ENCODE results near the gene B3GALT6.

Gene B3GALT6

GRCh38 chr1:1253314-1253713 lies 21.3 kb downstream of the B3GALT6 start:
- Mint-ChIP-seq H3K27ac (no peak overlapping the region), H3K27me3 (no peaks in the 10 kb centered on the region), H3K9me3 (no peaks in the 10 kb centered on the region), H3K36me3 (ENCODE audit: low read depth) (peaks cover 24% of the 10 kb centered on the region), H3K4me1 (peaks cover 18% of the 10 kb centered on the region), H3K4me3 (no peak overlapping the region)
- DNase-seq (no peak), ATAC-seq (no peak)

GRCh38 chr1:1253972-1254666 lies 22.1 kb downstream of the B3GALT6 start:
- Mint-ChIP-seq H3K4me1 (peaks cover 18% of the 10 kb centered on the region), H3K27me3 (no peaks in the 10 kb centered on the region), H3K36me3 (ENCODE audit: low read depth) (peaks cover 26% of the 10 kb centered on the region), H3K9me3 (no peaks in the 10 kb centered on the region), H3K27ac (no peak overlapping the region), H3K4me3 (no peak overlapping the region)
- DNase-seq (no peak), ATAC-seq (no peak)

- DNase-seq: no peak
- Mint-ChIP-seq H3K4me3 (no peak overlapping the region), H3K9me3 (no peaks in the 10 kb centered on the region), H3K27ac (no peak overlapping the region), H3K36me3 (ENCODE audit: low read depth) (peaks cover 26% of the 10 kb centered on the region), H3K27me3 (no peaks in the 10 kb centered on the region), H3K4me1 (peaks cover 17% of the 10 kb centered on the region)
- ATAC-seq: no peak
These were observed 22.6 kb downstream of the B3GALT6 start for GRCh38 chr1:1254667-1254998.

- no peak overlapping the region for H3K4me3 Mint-ChIP-seq
- no peaks in the 10 kb centered on the region for H3K9me3 Mint-ChIP-seq
- H3K27ac Mint-ChIP-seq: no peak overlapping the region
- DNase-seq (no peak), ATAC-seq (no peak)
- no peaks in the 10 kb centered on the region for H3K27me3 Mint-ChIP-seq
- H3K4me1 Mint-ChIP-seq: peaks cover 12% of the 10 kb centered on the region
- peaks cover 31% of the 10 kb centered on the region for H3K36me3 Mint-ChIP-seq (ENCODE audit: low read depth)
These were observed 23.0 kb downstream of the B3GALT6 start for GRCh38 chr1:1255078-1255477.

GRCh38 chr1:1255611-1256010 lies 23.6 kb downstream of the B3GALT6 start:
- DNase-seq (no peak), ATAC-seq (no peak)
- Mint-ChIP-seq H3K9me3 (no peaks in the 10 kb centered on the region), H3K36me3 (ENCODE audit: low read depth) (peaks cover 31% of the 10 kb centered on the region), H3K27me3 (no peaks in the 10 kb centered on the region), H3K27ac (no peak overlapping the region), H3K4me1 (peaks cover 7% of the 10 kb centered on the region), H3K4me3 (no peak overlapping the region)

DNA sequence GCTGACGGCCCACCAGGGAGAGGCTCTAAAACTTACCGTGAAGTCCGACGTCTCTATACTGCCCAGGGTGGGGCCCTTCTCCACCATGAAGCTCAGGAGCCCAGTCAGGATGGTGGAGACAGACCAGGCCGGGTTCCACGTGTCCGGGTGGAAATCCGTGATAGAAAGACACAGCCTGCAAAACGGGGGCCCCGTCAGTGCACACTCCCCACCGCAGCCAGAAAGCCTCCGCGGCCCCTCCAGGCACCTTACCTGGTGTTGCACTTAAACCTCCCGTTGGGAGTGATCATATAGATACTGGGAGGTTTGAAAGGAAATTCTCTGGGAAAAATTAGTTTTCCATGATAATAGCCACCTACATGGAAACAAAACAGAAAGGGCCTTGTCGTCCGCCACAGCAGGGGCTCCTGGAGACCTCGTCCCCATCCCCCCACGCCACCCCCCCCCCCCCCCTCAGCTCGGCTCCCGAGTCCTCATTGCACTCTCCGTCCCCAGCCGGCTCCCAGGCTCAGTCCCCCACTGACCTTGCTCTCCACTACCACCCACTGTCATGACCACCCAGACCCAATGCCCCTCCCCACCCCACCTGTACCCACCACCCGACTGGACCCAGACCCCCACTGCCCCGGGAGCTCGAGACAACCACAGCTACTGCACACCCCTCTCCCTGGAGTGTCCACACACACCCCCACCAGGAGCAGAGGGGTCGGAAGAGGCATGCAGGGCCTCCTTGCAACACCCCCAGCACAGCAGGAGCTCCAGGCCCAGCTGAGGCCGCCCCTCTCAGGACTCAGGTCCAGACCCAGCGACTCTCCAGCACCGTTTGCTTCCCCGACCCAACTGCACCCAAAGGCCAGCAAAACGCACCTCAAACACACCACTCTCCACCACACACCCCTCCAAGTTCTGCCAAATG lies 25.2 kb downstream of the B3GALT6 start:
- H3K36me3 Mint-ChIP-seq (ENCODE audit: low read depth): peaks cover 31% of the 10 kb centered on the region
- no peaks in the 10 kb centered on the region for H3K9me3 Mint-ChIP-seq
- peaks cover 2% of the 10 kb centered on the region for H3K4me1 Mint-ChIP-seq
- H3K27ac Mint-ChIP-seq: no peak overlapping the region
- H3K4me3 Mint-ChIP-seq: no peak overlapping the region
- no peaks in the 10 kb centered on the region for H3K27me3 Mint-ChIP-seq
- ATAC-seq (no peak), DNase-seq (no peak)

- no peak for ATAC-seq
- DNase-seq: no peak
- no peak overlapping the region for H3K4me3 Mint-ChIP-seq
- H3K27me3 Mint-ChIP-seq: no peaks in the 10 kb centered on the region
- no peak overlapping the region for H3K27ac Mint-ChIP-seq
- peaks cover 29% of the 10 kb centered on the region for H3K36me3 Mint-ChIP-seq (ENCODE audit: low read depth)
- no peaks in the 10 kb centered on the region for H3K9me3 Mint-ChIP-seq
- peaks cover 2% of the 10 kb centered on the region for H3K4me1 Mint-ChIP-seq
These were observed 27.1 kb downstream of the B3GALT6 start for GRCh38 chr1:1259119-1259488.

- H3K36me3 Mint-ChIP-seq (ENCODE audit: low read depth): peaks cover 34% of the 10 kb centered on the region
- no peak for ATAC-seq
- H3K9me3 Mint-ChIP-seq: no peaks in the 10 kb centered on the region
- H3K4me3 Mint-ChIP-seq: no peak overlapping the region
- peak overlapping the region; percentile 17 for H3K27ac Mint-ChIP-seq
- H3K4me1 Mint-ChIP-seq: peaks cover 2% of the 10 kb centered on the region
- no peaks in the 10 kb centered on the region for H3K27me3 Mint-ChIP-seq
- DNase-seq: no peak
These were observed 27.5 kb downstream of the B3GALT6 start for GRCh38 chr1:1259540-1259939.

- ATAC-seq (no peak), DNase-seq (no peak)
- H3K9me3 Mint-ChIP-seq: no peaks in the 10 kb centered on the region
- H3K4me1 Mint-ChIP-seq: peaks cover 2% of the 10 kb centered on the region
- H3K36me3 Mint-ChIP-seq (ENCODE audit: low read depth): peaks cover 34% of the 10 kb centered on the region
- H3K4me3 Mint-ChIP-seq: no peak overlapping the region
- H3K27ac Mint-ChIP-seq: peak overlapping the region; percentile 17
- no peaks in the 10 kb centered on the region for H3K27me3 Mint-ChIP-seq
These were observed 28.0 kb downstream of the B3GALT6 start for GRCh38 chr1:1259951-1260600.

- H3K9me3 Mint-ChIP-seq: no peaks in the 10 kb centered on the region
- peaks cover 2% of the 10 kb centered on the region for H3K4me1 Mint-ChIP-seq
- no peak overlapping the region for H3K4me3 Mint-ChIP-seq
- H3K27ac Mint-ChIP-seq: peak overlapping the region; percentile 39
- DNase-seq (no peak), ATAC-seq (peak; percentile 8)
- H3K27me3 Mint-ChIP-seq: no peaks in the 10 kb centered on the region
- peaks cover 37% of the 10 kb centered on the region for H3K36me3 Mint-ChIP-seq (ENCODE audit: low read depth)
These were observed 29.0 kb downstream of the B3GALT6 start for GRCh38 chr1:1260843-1261560.

DNA sequence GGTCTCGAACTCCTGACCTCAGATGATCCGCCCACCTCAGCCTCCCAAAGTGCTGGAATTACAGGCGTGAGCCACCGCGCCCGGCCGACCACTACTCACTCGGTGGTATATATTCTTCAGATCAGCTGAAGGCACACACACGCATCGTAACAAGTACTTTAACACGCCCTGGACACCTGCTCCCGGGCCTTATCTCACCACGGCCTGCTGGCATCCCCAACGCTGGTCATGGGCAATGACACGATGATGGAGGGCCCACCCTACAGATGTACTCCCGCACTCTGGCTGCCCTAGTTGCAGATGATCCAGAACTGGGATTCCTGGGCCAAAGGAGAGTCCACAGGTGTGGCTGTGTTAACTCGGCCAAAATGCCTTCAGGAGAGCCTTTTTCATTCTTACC lies 30.0 kb downstream of the B3GALT6 start:
- no peak overlapping the region for H3K27ac Mint-ChIP-seq
- no peaks in the 10 kb centered on the region for H3K27me3 Mint-ChIP-seq
- no peaks in the 10 kb centered on the region for H3K9me3 Mint-ChIP-seq
- ATAC-seq (no peak), DNase-seq (no peak)
- H3K4me3 Mint-ChIP-seq: no peak overlapping the region
- H3K4me1 Mint-ChIP-seq: peaks cover 2% of the 10 kb centered on the region
- peaks cover 34% of the 10 kb centered on the region for H3K36me3 Mint-ChIP-seq (ENCODE audit: low read depth)

GRCh38 chr1:1262758-1263157 lies 30.7 kb downstream of the B3GALT6 start:
- H3K36me3 Mint-ChIP-seq (ENCODE audit: low read depth): peaks cover 34% of the 10 kb centered on the region
- H3K27ac Mint-ChIP-seq: no peak overlapping the region
- DNase-seq (no peak), ATAC-seq (no peak)
- H3K9me3 Mint-ChIP-seq: no peaks in the 10 kb centered on the region
- H3K4me1 Mint-ChIP-seq: peaks cover 2% of the 10 kb centered on the region
- no peaks in the 10 kb centered on the region for H3K27me3 Mint-ChIP-seq
- H3K4me3 Mint-ChIP-seq: no peak overlapping the region

DNA sequence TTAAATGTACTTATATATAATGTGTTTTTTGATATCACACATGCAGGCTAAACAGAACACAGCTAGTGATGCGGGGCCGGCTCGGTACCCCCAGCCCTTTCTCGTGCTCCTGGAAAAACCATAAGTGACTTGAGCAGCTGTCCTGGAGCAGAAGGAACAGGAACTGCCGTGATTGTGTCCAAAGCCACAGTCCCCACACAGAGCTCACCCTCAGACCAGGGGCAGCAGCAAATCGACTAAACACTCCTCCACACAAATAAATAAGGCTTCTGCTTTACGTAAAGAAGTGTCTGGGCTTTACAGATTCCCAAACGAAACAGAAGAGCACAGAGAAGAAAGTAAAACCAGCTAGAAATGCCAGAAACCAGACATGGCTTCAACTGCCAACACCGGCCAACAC lies 32.0 kb downstream of the B3GALT6 start:
- H3K36me3 Mint-ChIP-seq (ENCODE audit: low read depth): peaks cover 30% of the 10 kb centered on the region
- no peaks in the 10 kb centered on the region for H3K27me3 Mint-ChIP-seq
- H3K4me3 Mint-ChIP-seq: no peak overlapping the region
- no peak overlapping the region for H3K27ac Mint-ChIP-seq
- no peak for DNase-seq
- no peak for ATAC-seq
- H3K9me3 Mint-ChIP-seq: no peaks in the 10 kb centered on the region
- peaks cover 5% of the 10 kb centered on the region for H3K4me1 Mint-ChIP-seq

DNA sequence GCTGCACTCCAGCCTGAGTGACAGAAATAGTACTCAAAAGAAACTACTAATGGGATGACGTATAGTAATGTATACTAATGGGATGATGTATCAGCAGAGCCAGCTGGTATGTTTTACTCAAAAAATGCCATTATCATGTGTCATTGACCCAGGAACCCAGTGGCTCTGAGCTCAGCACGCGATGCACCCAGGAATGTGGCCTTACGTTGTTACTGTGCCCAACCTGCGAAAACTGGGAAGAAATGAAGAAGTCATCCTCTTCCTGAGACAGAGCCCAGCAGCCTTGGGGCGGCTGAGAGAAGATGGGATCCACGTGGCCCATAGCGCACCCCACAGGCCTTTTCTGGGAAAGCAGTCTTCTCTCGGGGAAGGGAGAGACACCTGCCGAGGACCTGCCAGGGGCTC lies 32.8 kb downstream of the B3GALT6 start:
- Mint-ChIP-seq H3K27ac (no peak overlapping the region), H3K36me3 (ENCODE audit: low read depth) (peaks cover 28% of the 10 kb centered on the region), H3K4me3 (no peak overlapping the region), H3K27me3 (no peaks in the 10 kb centered on the region), H3K9me3 (no peaks in the 10 kb centered on the region), H3K4me1 (peaks cover 8% of the 10 kb centered on the region)
- DNase-seq: no peak
- no peak for ATAC-seq

Measured in activated naive CD8-positive, alpha-beta T cell treated with anti-CD3 and anti-CD28 coated beads, Interleukin-2, amount 50 U/mL, for 24 hours (primary cell).